Measurements from ENCODE around the gene SMCO4. TPM values are rescaled to one million over a fixed set of nuclear protein-coding genes. Genes with fewer than 3 reads are reported as not detected.

The SMCO4 gene
- total RNA-seq, 1 donor from 2014 or later, result 73.5 TPM

DNA sequence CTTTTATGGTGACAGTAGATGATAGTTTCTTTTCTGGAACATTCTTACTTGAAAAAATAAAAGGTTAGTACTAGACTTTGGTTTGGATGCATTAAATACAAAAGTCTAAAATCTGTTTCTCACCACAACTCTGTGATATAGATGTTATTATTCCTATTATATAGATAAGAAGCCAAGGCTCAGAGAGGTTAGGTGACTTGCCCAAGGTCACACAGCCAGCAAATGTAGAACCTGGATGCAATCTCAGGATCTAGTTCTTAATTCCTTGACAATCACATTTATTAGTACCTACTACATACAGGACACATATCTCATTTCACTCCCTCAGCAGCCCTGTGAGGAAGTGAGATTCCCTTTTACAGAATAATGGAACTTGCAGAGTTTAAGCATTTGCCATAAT, 26.3 kb upstream of the SMCO4 start:
- TF ChIP-seq, protein P1, sequence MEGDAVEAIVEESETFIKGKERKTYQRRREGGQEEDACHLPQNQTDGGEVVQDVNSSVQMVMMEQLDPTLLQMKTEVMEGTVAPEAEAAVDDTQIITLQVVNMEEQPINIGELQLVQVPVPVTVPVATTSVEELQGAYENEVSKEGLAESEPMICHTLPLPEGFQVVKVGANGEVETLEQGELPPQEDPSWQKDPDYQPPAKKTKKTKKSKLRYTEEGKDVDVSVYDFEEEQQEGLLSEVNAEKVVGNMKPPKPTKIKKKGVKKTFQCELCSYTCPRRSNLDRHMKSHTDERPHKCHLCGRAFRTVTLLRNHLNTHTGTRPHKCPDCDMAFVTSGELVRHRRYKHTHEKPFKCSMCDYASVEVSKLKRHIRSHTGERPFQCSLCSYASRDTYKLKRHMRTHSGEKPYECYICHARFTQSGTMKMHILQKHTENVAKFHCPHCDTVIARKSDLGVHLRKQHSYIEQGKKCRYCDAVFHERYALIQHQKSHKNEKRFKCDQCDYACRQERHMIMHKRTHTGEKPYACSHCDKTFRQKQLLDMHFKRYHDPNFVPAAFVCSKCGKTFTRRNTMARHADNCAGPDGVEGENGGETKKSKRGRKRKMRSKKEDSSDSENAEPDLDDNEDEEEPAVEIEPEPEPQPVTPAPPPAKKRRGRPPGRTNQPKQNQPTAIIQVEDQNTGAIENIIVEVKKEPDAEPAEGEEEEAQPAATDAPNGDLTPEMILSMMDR (IDR thresholded peaks at IDR 0.05), result no peak
- H3K9me3 ChIP-seq, result no peaks in the 10 kb centered on the region
- H3K4me3 ChIP-seq, result no peak overlapping the region
- H3K4me1 ChIP-seq, result peaks cover 16% of the 10 kb centered on the region
- DNase-seq (no peak), ATAC-seq (no peak)
- H3K36me3 ChIP-seq, result no peaks in the 10 kb centered on the region
- intact Hi-C loops (cut with DNase I), result no loop called here
- no peaks in the 10 kb centered on the region for H3K27me3 ChIP-seq (ENCODE audit: low read depth)
- no peak overlapping the region for H3K27ac ChIP-seq

DNA sequence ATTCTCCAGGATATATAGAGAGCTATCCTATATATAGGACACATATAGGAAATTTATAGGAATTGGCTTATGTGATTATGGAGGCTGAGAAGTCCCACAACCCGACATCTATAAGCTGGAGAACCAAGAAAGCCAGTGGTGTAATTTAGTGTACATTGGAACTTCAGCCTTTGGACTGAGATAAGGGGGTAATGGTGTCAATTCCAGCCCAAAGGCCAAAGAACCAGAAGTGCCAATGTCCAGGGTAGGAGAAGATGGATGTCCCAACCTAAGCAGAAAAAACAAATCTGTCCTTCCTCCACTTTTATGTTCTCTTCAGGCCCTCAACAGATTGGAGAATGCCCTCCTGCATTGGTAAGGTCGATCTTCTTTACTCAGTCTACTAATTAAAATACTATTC, 25.5 kb upstream of the SMCO4 start:
- intact Hi-C loops (cut with DNase I), result no loop called here
- TF ChIP-seq, protein P1 (IDR thresholded peaks at IDR 0.05), result no peak
- Histone ChIP-seq H3K27me3 (ENCODE audit: low read depth) (no peaks in the 10 kb centered on the region), H3K36me3 (no peaks in the 10 kb centered on the region), H3K27ac (no peak overlapping the region), H3K4me1 (peaks cover 16% of the 10 kb centered on the region), H3K4me3 (no peak overlapping the region), H3K9me3 (no peaks in the 10 kb centered on the region)
- DNase-seq (no peak), ATAC-seq (no peak)

DNA sequence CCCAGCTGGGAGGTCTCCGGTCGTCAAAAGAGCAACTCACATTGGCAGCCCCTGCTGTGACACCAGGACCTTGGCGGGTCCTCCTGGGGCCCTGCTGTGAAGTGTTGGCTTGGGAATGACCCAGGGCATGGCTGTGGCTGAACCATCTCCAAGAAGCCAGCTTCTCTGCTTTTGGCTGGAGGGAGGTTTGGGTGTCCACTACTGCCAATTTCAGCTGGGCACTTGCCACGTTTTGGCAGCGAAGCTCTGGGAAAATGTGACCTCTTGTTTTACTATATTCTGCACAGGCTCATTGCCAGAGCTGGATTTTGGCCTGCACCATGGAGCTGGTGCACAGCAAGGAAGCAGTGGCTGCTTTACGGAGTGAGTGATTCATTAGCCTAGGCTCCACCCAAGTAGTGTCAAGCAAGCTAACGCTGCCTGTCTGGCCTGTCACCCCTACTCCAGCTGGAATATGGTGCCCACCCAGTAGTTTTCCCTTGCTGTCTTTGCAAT, 24.3 kb upstream of the SMCO4 start:
- no peak overlapping the region for H3K4me3 ChIP-seq
- no peaks in the 10 kb centered on the region for H3K9me3 ChIP-seq
- no peaks in the 10 kb centered on the region for H3K36me3 ChIP-seq
- TF ChIP-seq, protein P1 (IDR thresholded peaks at IDR 0.05), result no peak
- intact Hi-C loops (cut with DNase I), result no loop called here
- no peak overlapping the region for H3K27ac ChIP-seq
- DNase-seq (no peak), ATAC-seq (peak; percentile 61 to 64)
- no peaks in the 10 kb centered on the region for H3K27me3 ChIP-seq (ENCODE audit: low read depth)
- H3K4me1 ChIP-seq, result peaks cover 16% of the 10 kb centered on the region

DNA sequence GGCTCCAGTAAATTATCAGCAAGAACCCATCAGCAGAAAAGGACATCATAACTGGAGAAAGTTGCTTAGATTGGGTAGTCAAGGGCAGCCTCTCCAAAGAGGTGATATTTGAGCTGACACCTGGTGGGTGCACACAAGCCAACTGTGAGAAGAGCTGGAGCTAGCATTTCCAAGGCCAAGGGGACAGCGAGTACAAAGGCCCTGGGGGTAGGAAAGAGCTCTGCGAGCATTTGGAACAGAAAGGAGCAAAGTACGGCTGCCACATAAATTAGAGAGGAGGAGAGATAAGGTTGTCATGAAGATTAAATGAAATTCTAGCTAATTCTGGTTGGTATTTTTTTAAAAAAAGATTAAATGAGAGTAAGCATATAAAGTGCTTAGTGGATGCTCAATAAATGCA, 21.7 kb upstream of the SMCO4 start:
- DNase-seq (no peak), ATAC-seq (no peak)
- Histone ChIP-seq H3K27me3 (ENCODE audit: low read depth) (no peaks in the 10 kb centered on the region), H3K27ac (no peak overlapping the region), H3K4me1 (peaks cover 11% of the 10 kb centered on the region), H3K4me3 (no peak overlapping the region), H3K9me3 (no peaks in the 10 kb centered on the region), H3K36me3 (no peaks in the 10 kb centered on the region)
- intact Hi-C loops (cut with DNase I), result no loop called here
- TF ChIP-seq, protein P1 (IDR thresholded peaks at IDR 0.05), result no peak

DNA sequence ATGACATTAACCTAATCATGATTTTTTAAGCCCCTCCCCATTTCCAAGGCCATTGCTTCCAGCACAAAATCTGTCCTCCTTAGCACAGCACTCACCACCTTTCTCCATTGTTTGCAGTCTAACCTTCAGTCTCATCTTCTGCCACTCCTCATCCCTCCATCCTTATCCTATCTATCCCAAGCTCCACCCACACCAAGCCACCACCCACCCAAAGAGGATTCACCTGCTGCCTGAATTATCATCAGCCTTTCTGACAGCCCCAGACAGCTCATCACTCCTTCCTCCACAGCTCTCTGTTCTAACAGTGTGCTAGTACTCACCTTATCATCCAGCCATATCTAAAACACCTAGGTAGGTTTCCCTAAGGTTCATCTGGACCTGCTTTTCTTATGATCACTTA, 20.7 kb upstream of the SMCO4 start:
- TF ChIP-seq, protein P1 (IDR thresholded peaks at IDR 0.05), result no peak
- no peaks in the 10 kb centered on the region for H3K9me3 ChIP-seq
- DNase-seq (no peak), ATAC-seq (no peak)
- no peak overlapping the region for H3K4me3 ChIP-seq
- no peak overlapping the region for H3K27ac ChIP-seq
- peaks cover 11% of the 10 kb centered on the region for H3K4me1 ChIP-seq
- H3K36me3 ChIP-seq, result no peaks in the 10 kb centered on the region
- H3K27me3 ChIP-seq (ENCODE audit: low read depth), result no peaks in the 10 kb centered on the region
- intact Hi-C loops (cut with DNase I), result no loop called here

Measured in lower lobe of right lung (tissue), 2 donors.